GM12872 (cell line): ENCODE measurements around the gene TRIM69.

Experiments used
- TF ChIP-seq, protein P1 (sequence below): IDR thresholded peaks from 3 replicates; pipeline ENCODE4 v1.5.1; 2011; ENCODE audit warnings: low read depth, mild to moderate bottlenecking, low read length, moderate library complexity; ENCODE audit not compliant: insufficient read depth

TRIM69 gene

DNA sequence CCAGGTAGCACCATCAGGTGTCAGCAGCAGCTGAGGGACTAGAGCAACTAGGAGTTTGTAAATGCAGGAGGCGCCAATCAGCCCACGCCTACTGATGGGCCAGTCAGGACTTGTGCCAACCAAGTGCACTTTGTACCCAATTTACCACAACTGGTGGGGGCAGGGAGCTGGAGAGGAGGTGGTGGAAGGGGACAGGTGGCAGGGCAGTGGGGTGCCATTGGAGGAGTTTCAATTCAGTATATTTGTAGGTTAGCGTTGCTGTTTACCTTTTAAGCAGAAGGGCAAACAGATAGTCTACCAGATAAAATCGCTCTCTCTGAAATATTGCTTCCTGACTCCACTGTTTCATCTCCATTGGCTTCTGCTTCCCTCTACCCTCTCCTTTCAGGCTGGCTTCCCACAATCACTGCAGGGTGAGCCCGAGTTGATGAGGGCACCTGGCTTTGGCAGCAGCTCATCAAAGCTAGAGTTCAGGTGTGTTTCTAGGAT, 75.7 kb downstream of the TRIM69 start:
- TF ChIP-seq, protein P1, sequence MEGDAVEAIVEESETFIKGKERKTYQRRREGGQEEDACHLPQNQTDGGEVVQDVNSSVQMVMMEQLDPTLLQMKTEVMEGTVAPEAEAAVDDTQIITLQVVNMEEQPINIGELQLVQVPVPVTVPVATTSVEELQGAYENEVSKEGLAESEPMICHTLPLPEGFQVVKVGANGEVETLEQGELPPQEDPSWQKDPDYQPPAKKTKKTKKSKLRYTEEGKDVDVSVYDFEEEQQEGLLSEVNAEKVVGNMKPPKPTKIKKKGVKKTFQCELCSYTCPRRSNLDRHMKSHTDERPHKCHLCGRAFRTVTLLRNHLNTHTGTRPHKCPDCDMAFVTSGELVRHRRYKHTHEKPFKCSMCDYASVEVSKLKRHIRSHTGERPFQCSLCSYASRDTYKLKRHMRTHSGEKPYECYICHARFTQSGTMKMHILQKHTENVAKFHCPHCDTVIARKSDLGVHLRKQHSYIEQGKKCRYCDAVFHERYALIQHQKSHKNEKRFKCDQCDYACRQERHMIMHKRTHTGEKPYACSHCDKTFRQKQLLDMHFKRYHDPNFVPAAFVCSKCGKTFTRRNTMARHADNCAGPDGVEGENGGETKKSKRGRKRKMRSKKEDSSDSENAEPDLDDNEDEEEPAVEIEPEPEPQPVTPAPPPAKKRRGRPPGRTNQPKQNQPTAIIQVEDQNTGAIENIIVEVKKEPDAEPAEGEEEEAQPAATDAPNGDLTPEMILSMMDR, result no peak

DNA sequence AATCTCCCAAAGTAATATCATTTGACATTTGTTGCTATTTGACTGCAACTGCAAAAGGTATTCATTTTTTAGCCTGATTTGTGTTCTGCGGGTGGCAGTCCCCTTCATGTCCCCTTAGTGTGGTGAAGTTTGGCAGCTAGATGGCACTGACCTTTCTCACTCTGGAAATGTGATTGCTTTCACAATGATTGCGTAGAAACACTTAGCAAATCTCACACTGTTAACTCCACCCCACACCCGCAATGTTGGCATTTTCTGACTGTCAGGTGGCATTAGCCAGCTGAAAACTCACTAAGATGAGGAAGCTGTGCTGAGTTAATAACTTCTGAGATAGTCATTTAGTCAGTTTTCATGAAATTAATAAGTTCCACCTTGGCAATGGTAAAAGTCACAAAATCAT, 76.9 kb downstream of the TRIM69 start:
- TF ChIP-seq, protein P1, result no peak
